WTC11 (cell line): Measurements from ENCODE around the gene MBD3. TPM values are rescaled to one million over a fixed set of nuclear protein-coding genes. Genes with fewer than 3 reads are reported as not detected.
A peak's percentile ranks its signal among the peaks of the same experiment; 100 is the strongest.
"Not testable (repeated sequence)": the region's sequence is repeated elsewhere in the genome, so short reads cannot be mapped to it uniquely, and the experiment has no call there.

Experiments used
- ATAC-seq: fragments of 200-7000 bp; cut with Tn5 transposase; 2 replicates; pipeline ENCODE4 v1.10.0; 2021; ENCODE audit warnings: mild to moderate bottlenecking, moderate library complexity
- CTCF ChIA-PET: fragments of 300-600 bp; sonication (Branson Sonifier 250); formaldehyde crosslinking; loops from one replicate; lab custom pipeline; 2021; ENCODE audit warnings: antibody characterized with exemption; lab: Charles Lee
- POLR2A ChIA-PET: fragments of 350-600 bp; sonication (Branson Sonifier 250); formaldehyde crosslinking; loops from one replicate; lab custom pipeline; 2021; ENCODE audit warnings: antibody characterized with exemption; lab: Charles Lee
- DNase-seq: peaks from one replicate; pipeline ENCODE4 v3.0.0; 2021; ENCODE audit warnings: low spot score
- H3K27ac Mint-ChIP-seq: 2 replicates; pipeline ENCODE4 v1.8.0; 2021; ENCODE audit warnings: mixed read lengths
- H3K27me3 Mint-ChIP-seq: 2 replicates; pipeline ENCODE4 v1.8.0; 2021; ENCODE audit warnings: low read depth, mild to moderate bottlenecking, moderate library complexity, mixed read lengths
- H3K36me3 Mint-ChIP-seq: 2 replicates; pipeline ENCODE4 v1.8.0; 2021; ENCODE audit warnings: mixed read lengths
- H3K4me1 Mint-ChIP-seq: 2 replicates; pipeline ENCODE4 v1.8.0; 2022; ENCODE audit warnings: mixed read lengths
- H3K4me3 Mint-ChIP-seq: 2 replicates; pipeline ENCODE4 v1.8.0; 2021; ENCODE audit warnings: mild to moderate bottlenecking, moderate library complexity, mixed read lengths
- H3K9me3 Mint-ChIP-seq: 2 replicates; pipeline ENCODE4 v1.8.0; 2021; ENCODE audit warnings: mixed read lengths
- EMX1 ChIP-seq: fragments of 250-450 bp; sonication (Bioruptor Pico); IDR thresholded peaks from 2 replicates; pipeline ENCODE4 v1.8.0; 2021; ENCODE audit warnings: mild to moderate bottlenecking
- HMGA2 ChIP-seq: fragments of 250-450 bp; sonication (Bioruptor Pico); IDR thresholded peaks from 2 replicates; pipeline ENCODE4 v1.4.0; 2021; ENCODE audit warnings: mild to moderate bottlenecking, moderate library complexity
- TEAD1 ChIP-seq: sonication (generic); formaldehyde crosslinking; IDR thresholded peaks from 2 replicates; pipeline ENCODE4 v1.8.0; 2022; ENCODE audit warnings: mild to moderate bottlenecking, missing genetic modification reagents
- ZNF263 ChIP-seq: sonication (generic); formaldehyde crosslinking; IDR thresholded peaks from 2 replicates; pipeline ENCODE4 v1.8.1; 2022; ENCODE audit warnings: low read depth, mild to moderate bottlenecking, moderate library complexity, missing genetic modification reagents
- total RNA-seq: library from RNA; stranded (reverse); gene quantifications from 3 replicates; pipeline ENCODE4 v1.2.3, GENCODE V29; 2021
- TF ChIP-seq, protein P1 (sequence below): sonication (generic); formaldehyde crosslinking; IDR thresholded peaks from 2 replicates; pipeline ENCODE4 v1.8.0; 2022; ENCODE audit warnings: mild to moderate bottlenecking, missing genetic modification reagents
- TF ChIP-seq, protein P2 (sequence below): fragments of 200-600 bp; IDR thresholded peaks from 2 replicates; pipeline ENCODE4 v1.8.0; 2022; ENCODE audit warnings: antibody characterized with exemption
- TF ChIP-seq, protein P3 (sequence below): sonication (generic); formaldehyde crosslinking; IDR thresholded peaks from 2 replicates; pipeline ENCODE4 v1.8.1; 2023; ENCODE audit warnings: mild to moderate bottlenecking, missing genetic modification reagents, moderate library complexity
- TF ChIP-seq, protein P4 (sequence below): fragments of 250-450 bp; sonication (Bioruptor Pico); IDR thresholded peaks from 2 replicates; pipeline ENCODE4 v1.9.0; 2021; ENCODE audit warnings: mild to moderate bottlenecking, borderline replicate concordance
- TF ChIP-seq, protein P5 (sequence below): fragments of 250-450 bp; sonication (Bioruptor Pico); IDR thresholded peaks from 2 replicates; pipeline ENCODE4 v1.9.0; 2021; ENCODE audit warnings: moderate library complexity, mild to moderate bottlenecking, inconsistent platforms, borderline replicate concordance
- TF ChIP-seq, protein P6 (sequence below): sonication (generic); formaldehyde crosslinking; IDR thresholded peaks from 2 replicates; pipeline ENCODE4 v1.8.1; 2023; ENCODE audit warnings: mild to moderate bottlenecking, missing genetic modification reagents

The MBD3 gene
- total RNA-seq, 1 experiment from 2014 or later = 90.2 TPM

DNA sequence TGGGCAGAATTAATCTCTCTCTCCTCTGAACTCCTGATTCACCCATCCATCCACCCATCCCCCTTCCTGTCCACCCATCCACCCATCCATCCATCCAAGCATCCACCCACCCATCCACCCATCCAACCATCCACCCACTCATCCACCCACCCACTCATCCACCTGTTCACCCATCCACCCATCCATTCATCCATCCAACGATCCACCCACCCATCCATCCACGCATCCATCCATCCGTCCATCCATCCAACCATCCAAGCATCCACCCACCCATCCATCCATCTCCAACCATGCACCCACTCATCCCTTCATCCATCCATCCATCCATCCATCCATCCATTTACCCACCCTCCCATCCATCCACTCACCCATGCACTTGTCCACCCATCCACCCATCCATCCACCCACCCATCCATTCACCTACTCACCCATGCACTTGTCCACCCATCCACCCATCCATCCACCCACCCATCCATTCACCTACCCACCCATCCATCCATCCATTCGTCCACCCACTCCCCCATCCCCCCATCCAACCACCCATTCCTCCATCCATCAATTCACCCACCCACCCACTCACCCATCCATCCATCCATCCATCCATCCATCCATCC, 43.2 kb downstream of the MBD3 start (continued):
- TF ChIP-seq, protein P1, sequence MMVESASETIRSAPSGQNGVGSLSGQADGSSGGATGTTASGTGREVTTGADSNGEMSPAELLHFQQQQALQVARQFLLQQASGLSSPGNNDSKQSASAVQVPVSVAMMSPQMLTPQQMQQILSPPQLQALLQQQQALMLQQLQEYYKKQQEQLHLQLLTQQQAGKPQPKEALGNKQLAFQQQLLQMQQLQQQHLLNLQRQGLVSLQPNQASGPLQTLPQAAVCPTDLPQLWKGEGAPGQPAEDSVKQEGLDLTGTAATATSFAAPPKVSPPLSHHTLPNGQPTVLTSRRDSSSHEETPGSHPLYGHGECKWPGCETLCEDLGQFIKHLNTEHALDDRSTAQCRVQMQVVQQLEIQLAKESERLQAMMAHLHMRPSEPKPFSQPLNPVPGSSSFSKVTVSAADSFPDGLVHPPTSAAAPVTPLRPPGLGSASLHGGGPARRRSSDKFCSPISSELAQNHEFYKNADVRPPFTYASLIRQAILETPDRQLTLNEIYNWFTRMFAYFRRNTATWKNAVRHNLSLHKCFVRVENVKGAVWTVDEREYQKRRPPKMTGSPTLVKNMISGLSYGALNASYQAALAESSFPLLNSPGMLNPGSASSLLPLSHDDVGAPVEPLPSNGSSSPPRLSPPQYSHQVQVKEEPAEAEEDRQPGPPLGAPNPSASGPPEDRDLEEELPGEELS = no peak
- TF ChIP-seq EMX1 (CRISPR knock-in tag) (no peak), ZNF263 (CRISPR knock-in tag) (no peak), HMGA2 (CRISPR knock-in tag) (no peak), TEAD1 (CRISPR knock-in tag) (no peak)
- TF ChIP-seq, protein P2, sequence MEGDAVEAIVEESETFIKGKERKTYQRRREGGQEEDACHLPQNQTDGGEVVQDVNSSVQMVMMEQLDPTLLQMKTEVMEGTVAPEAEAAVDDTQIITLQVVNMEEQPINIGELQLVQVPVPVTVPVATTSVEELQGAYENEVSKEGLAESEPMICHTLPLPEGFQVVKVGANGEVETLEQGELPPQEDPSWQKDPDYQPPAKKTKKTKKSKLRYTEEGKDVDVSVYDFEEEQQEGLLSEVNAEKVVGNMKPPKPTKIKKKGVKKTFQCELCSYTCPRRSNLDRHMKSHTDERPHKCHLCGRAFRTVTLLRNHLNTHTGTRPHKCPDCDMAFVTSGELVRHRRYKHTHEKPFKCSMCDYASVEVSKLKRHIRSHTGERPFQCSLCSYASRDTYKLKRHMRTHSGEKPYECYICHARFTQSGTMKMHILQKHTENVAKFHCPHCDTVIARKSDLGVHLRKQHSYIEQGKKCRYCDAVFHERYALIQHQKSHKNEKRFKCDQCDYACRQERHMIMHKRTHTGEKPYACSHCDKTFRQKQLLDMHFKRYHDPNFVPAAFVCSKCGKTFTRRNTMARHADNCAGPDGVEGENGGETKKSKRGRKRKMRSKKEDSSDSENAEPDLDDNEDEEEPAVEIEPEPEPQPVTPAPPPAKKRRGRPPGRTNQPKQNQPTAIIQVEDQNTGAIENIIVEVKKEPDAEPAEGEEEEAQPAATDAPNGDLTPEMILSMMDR = no peak
- TF ChIP-seq, protein P3, sequence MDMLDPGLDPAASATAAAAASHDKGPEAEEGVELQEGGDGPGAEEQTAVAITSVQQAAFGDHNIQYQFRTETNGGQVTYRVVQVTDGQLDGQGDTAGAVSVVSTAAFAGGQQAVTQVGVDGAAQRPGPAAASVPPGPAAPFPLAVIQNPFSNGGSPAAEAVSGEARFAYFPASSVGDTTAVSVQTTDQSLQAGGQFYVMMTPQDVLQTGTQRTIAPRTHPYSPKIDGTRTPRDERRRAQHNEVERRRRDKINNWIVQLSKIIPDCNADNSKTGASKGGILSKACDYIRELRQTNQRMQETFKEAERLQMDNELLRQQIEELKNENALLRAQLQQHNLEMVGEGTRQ (CRISPR knock-in tag) = no peak
- TF ChIP-seq, protein P4, sequence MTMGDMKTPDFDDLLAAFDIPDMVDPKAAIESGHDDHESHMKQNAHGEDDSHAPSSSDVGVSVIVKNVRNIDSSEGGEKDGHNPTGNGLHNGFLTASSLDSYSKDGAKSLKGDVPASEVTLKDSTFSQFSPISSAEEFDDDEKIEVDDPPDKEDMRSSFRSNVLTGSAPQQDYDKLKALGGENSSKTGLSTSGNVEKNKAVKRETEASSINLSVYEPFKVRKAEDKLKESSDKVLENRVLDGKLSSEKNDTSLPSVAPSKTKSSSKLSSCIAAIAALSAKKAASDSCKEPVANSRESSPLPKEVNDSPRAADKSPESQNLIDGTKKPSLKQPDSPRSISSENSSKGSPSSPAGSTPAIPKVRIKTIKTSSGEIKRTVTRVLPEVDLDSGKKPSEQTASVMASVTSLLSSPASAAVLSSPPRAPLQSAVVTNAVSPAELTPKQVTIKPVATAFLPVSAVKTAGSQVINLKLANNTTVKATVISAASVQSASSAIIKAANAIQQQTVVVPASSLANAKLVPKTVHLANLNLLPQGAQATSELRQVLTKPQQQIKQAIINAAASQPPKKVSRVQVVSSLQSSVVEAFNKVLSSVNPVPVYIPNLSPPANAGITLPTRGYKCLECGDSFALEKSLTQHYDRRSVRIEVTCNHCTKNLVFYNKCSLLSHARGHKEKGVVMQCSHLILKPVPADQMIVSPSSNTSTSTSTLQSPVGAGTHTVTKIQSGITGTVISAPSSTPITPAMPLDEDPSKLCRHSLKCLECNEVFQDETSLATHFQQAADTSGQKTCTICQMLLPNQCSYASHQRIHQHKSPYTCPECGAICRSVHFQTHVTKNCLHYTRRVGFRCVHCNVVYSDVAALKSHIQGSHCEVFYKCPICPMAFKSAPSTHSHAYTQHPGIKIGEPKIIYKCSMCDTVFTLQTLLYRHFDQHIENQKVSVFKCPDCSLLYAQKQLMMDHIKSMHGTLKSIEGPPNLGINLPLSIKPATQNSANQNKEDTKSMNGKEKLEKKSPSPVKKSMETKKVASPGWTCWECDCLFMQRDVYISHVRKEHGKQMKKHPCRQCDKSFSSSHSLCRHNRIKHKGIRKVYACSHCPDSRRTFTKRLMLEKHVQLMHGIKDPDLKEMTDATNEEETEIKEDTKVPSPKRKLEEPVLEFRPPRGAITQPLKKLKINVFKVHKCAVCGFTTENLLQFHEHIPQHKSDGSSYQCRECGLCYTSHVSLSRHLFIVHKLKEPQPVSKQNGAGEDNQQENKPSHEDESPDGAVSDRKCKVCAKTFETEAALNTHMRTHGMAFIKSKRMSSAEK (CRISPR knock-in tag) = no peak
- TF ChIP-seq, protein P5, sequence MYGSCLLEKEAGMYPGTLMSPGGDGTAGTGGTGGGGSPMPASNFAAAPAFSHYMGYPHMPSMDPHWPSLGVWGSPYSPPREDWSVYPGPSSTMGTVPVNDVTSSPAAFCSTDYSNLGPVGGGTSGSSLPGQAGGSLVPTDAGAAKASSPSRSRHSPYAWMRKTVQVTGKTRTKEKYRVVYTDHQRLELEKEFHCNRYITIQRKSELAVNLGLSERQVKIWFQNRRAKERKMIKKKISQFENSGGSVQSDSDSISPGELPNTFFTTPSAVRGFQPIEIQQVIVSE (CRISPR knock-in tag) = no peak

DNA sequence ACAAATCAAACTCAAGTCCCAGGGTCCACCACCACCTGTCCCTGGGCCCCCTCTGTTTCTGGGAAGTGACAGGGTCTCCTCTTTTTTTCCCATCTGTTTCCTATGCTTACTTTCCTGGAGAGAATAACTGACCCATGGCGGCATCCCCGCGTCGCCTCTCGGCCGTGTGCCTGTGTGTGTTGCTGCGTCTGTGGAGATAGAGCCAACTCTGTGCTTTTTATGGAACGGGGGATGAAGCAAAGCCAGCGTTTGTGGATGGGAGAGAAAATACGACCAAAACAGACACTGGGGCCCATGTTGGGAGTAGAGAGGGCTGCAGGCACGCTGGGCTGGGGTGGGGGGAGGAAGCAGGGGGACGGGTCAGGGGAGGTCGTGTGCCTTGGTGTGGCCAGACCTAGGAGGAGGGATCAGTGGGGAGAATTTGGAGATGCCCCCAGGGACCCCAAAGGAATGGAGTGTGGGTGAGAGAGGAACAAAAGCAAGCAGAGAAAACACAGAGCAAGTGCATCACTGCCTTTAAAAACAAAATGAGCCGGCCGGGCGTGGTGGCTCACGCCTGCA, 52.2 kb downstream of the MBD3 start:
- Mint-ChIP-seq H3K27me3 (peaks cover 22% of the 10 kb centered on the region), H3K9me3 (no peaks in the 10 kb centered on the region), H3K36me3 (no peaks in the 10 kb centered on the region), H3K4me3 (peak overlapping the region; percentile 51), H3K27ac (no peak overlapping the region), H3K4me1 (0 out of 2 replicates have a peak, but pooled peaks cover 3% of the 10 kb centered on the region)
- DNase-seq = no peak
- TF ChIP-seq, protein P6, sequence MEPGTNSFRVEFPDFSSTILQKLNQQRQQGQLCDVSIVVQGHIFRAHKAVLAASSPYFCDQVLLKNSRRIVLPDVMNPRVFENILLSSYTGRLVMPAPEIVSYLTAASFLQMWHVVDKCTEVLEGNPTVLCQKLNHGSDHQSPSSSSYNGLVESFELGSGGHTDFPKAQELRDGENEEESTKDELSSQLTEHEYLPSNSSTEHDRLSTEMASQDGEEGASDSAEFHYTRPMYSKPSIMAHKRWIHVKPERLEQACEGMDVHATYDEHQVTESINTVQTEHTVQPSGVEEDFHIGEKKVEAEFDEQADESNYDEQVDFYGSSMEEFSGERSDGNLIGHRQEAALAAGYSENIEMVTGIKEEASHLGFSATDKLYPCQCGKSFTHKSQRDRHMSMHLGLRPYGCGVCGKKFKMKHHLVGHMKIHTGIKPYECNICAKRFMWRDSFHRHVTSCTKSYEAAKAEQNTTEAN (CRISPR knock-in tag) = no peak
- ChIA-PET CTCF (no interaction called here), POLR2A (no interaction called here)
- ATAC-seq = no peak

DNA sequence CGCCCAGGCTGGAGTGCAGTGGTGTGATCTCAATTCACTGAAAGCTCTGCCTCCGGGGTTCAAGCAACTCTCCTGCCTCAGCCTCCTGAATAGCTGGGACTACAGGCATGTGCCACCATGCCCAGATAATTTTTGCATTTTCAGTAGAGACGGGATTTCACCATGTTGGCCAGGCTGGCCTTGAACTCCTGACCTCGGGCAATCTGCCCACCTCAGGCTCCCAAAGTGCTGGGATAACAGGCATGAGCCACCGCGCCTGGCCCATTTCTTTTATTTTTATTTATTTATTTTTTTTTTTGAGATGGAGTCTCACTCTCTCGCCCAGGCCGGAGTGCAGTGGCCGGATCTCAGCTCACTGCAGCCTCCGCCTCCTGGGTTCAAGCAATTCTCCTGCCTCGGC, 52.9 kb downstream of the MBD3 start:
- H3K27ac Mint-ChIP-seq, H3K4me1 Mint-ChIP-seq, DNase-seq, H3K4me3 Mint-ChIP-seq, H3K9me3 Mint-ChIP-seq, H3K36me3 Mint-ChIP-seq, ATAC-seq, POLR2A ChIA-PET: not testable (repeated sequence)
- CTCF ChIA-PET = interaction anchor here (1.1 kb wide), 1 partner anchor 133 kb away, joined by 5 read pairs; no protein-coding TSS in a partner anchor
- peaks cover 21% of the 10 kb centered on the region for H3K27me3 Mint-ChIP-seq
